CMK (cell line): ENCODE results near the gene ACBD6.

Source experiments
- DNase-seq: peaks from one replicate; pipeline ENCODE4 v3.0.0-alpha.2; 2010; ENCODE audit warnings: low read depth

ACBD6 gene

DNA sequence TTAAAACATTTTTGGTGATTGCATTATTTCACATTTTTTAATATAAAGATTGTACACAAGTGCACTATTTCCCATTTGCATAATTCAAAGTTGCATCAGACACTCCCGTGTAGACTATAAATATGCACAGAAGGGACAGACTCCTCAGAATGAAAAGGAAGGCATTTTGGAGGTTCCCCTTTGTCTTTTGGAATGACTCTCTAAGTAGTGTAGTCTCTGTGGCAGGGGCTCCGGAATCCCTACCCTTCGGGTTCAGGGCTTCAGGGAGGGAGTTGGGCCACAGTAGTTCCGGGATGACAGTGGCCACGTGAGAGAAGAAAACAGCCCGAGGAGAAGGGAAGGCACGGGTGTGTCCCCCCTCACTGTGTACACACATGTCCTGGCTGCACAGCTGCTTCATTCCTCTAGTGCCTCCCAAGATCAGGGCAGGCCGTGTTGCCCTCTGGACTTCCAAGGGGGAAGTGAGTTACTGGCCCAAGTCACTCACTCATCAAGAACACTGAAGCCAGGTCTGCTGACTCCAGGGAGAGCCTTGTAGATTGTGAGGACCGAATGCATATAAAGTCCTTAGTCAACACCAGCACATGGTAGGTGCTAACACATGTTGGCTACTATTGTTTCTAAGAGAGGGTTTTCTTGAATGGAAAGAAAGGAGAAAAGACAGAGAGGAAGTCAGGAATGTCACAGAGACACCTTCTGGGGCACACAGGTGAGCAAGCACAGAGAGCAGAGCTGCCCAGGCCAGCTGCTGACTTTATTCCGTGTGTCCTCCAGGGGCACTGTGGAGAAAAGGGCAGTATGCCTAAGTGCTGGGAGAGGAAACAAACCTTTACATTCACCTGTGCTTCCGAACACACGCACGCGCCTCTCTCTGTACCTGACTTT lies 232.5 kb downstream of the ACBD6 start:
- no peak for DNase-seq

DNA sequence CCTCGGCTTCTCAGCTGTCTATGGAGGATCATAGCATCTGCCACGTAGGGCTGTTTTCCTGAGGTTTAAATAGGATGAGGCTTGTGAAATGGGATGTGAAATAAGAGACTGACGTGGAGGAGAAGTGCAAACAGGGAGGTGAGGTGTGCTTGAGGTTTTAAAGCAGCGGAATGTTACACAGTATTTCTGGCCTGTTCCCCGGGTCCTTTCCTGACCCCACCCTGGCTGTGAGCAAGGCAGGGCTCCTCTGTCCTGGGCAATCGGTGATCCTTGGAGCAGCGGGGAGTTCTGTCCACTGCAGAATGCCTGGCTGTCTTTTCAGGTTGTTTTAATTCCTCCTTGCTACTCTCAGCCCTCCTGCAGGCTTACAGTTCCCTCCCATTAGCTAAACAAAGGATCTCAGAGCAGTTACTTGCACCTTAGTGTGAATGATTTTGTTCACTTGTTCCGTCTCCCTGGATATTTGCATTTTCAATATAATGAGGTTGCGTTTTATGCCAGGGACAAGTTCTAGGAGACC lies 233.8 kb downstream of the ACBD6 start:
- DNase-seq = no peak

DNA sequence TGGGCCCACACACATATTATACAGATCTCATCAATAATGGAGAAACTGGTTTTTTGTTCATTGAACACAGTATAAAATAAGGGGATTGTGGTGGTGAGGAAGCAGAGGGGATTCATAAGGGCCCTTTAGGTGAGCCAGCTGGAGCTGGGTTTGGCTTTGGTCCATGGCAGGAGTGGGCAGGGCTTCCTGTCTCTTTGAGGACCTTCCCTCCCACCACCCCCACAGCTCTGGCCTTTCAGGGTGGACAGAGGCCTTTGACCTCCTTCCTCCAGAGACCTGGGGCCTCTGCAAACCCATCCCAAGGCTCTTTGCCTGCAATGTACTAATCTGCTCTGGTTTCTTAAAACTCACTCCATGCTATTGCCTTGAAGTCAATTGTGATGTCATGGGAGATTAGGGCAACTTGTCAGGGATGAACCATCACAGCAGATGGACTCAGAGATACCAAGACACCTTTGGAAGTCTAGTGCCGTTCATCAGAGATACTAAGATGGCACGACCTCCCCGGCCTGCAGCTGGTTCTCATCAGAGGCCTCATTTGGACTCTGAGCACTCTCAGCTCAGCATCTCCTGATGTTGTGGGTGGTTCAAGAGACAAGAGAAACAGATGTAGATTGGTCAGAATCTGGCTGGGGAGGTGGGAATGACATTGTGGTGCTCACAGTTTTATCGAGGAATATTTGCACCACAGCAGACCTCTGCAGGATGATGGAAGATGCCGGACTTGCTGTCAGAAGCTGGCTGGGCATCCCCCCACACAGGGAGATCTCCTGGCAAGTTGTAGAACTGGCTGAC lies 234.4 kb downstream of the ACBD6 start:
- DNase-seq = no peak

DNA sequence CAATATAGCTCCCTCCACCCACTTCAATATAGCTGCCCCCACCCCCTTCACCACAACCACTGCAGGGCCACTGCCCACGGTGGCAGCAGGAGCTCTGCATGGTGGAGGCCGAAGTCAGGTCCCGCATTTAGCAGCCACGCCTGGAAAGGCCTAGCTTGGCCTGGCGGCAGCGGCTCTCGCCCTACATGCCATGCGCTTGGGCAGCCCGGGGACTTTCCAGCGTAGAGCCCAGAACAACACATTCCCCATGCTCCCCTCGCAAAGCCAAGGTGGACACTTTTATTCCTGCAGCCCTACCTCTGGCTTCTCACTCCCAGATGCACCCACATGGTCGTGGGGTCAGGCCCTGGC lies 235.2 kb downstream of the ACBD6 start:
- no peak for DNase-seq

DNA sequence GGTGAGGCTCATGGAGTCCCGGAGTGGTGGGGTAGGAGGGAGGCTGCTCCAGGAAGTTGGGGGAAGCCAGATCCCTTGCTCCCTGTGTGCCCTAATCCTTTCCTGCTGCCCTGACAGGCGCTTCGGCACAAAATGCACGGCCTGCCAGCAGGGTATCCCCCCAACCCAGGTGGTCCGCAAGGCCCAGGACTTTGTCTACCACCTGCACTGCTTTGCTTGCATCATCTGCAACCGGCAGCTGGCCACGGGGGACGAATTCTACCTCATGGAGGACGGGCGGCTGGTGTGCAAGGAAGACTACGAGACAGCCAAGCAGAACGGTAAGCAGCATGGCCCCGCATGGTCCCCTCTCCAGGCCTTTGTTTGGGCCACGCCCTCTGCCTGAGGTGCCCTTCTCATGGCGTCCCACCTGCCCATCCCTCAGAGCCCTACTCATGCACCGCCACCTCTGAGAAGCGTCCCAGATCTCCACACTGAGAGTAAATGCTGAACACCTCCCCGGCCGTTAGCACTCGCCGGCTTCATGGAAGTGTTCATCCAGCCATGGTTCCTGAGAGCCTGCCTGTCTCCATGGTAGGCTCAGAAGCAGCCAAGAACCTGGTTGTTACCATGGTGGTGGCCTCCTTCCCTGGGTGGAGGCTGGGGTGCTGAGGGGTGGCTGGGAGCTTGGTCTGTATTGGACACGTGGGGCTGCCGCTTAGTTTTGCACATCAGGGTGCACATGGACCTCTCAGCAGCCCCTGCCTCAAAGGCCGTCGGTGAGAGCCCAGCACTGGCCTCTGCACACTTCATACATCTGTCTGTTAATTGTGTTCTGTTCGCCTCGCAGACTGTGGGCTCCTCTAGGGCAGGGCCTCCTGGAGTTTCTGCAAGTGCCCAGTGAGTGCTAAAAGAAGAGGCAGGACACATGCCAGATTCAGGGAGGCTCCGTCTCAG lies 235.8 kb downstream of the ACBD6 start:
- DNase-seq = no peak

DNA sequence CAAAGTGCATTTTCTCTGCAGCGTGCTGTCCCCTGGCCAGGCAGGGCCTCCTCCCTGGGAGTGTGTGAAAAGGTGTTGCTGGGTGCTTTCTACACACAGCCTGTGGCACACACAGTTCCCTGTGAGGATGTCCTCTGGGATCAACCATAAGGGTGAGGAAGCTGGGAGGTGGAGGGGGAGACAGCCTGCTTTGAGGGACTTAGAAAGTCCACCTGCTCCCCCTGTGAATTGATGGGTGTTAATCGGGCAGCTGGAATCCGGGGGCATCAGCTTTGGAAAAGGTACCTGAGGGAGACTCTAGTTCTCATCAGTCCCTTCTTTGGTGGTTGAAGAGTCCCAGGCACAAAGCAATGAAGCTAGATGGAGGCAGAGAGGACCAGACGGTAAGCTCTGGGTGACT lies 236.5 kb downstream of the ACBD6 start:
- no peak for DNase-seq

DNA sequence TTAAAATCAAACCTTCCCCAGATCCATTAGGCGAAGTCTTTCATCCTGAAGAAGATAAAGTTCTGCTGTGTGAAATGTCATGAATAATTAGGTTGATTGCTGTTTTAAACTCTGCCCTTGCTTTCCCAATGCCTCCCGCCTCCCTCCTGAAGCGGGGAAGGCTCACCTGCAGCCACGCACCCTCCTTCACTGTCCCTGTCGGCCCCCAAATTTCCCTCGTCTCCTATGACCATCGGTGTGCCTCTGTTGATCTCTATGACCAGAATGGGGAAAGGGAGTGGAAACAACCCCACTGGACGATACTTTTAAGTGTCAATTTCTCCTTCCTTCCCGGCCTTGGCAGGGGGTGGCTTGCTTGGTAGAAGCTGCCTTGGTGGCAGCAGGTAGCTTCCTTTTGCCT lies 237.2 kb downstream of the ACBD6 start:
- no peak for DNase-seq

DNA sequence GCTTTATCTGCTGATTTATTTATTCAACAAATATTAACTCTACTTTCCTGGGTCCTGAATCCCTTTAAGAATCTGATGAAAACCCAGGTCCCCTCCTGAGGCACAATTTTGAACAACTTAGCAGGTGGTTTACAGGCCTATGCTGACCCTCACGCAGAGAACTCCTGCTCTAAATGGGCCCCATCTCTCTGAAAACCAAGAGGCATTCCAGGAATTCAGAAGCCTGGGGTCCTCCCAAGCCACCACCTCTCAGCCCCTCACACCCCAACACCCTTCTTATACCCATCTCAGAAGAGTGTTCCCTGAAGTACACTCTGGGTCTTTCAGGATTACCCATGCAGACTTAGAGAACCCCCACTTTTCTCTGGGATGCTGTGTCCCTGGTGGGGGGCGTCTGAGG lies 237.8 kb downstream of the ACBD6 start:
- DNase-seq = no peak

DNA sequence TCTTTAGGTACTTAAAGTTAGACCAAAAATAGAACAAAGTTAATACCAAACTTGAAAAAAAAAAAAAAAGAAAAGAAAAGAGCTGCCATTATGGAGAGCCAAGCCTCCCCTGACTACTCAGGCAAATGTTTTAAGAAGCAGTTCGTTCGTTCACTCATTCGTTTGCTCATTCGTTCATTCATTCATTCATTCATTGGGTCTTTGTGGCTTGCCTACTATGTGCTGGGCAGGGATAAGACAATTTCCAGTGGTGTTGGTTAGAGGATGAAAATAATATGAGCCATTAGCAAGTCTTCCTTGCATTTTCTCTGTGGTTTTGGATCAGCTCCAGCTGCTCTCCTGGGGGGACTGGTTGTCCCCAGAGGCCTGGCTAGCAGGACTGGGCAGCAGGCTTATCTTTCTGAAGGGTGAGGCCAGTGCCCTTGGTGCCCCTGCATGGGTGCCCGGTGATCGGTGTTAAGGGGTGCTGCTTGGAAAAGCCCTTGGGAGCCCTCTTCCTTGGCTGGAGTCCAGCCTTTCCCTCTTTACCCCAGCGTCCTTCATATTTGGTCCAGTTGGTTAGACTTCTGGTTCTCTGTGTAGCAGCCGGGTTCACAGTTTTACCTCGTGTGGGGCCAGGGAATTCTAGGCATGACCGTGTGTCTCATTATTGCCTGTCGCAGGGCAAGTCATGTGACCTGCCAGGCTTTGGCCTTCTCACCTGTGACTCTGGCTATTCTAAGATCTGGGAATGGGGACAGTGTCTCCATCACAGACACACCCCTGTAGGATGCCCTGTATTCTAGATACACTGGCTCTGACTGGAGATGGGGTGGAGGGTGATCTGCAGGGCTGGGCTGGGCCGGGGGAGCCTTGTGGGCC lies 239.5 kb downstream of the ACBD6 start:
- no peak for DNase-seq

DNA sequence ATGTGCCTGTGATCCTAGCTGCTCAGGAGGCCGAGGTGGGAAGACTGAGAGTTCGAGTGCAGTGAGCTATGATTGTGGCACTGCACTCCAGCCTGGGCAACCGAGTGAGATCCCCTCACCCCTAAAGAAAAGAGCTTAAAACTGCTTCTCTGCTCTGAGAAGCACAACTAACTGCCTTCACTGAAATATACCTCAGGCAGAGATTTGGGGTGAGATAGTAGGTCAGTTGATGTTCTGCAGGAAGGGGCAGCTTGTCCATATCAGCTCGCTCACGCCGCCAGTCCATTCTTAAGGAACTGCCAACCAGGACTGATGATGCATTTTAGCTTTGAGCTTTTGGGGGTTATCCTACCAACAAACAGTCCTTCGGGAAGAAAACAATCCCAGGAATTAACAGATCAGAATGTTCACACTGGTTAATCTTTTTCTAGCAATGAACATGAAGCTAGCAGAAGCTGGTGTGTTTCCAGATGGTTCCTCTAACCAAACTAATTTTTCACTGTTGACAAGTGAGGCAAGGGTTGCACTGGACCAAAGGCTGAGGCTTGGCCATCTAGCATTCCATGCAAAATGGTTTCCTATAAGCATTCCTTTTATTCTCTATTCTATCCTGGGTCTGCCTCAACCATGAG lies 240.7 kb downstream of the ACBD6 start:
- DNase-seq = no peak

DNA sequence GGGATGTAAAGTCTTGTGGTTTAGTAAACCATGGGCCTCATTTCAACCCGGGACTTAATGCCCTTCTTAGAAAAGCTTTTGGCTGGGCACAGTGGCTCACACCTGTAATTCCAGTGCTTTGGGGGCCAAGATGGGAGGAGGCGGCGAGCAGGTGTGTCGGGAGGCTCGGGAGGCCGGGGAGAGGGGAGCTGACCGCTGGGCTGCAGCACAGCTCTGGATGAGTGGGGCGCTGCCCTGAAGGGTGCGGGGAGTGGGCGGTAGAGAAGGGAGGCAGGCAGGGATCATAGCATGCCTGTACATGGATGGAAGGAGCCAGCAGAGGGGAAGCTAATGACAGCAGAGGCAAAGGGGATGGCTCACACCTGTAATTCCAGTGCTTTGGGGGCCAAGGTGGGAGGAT lies 241.3 kb downstream of the ACBD6 start:
- DNase-seq = no peak

DNA sequence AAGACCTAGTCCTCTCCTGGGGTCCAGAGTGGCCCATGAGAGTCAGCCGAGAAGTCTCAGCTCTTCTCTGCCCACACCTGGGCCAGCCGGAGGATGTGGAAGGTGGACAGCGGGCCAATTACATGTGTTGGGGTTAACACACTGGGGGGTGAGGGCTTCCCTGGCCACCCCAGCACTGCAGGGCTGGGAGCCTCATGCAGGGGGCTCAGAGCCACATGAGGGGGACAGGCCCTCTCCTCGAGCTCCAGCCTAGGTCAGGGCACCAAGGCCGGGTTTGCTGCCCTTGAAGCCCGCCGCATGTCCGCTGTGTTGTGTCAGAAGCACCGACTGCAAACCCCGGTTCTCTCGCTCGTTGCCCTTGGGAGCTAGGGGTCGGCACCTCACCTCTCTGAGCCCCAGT lies 241.8 kb downstream of the ACBD6 start:
- no peak for DNase-seq

DNA sequence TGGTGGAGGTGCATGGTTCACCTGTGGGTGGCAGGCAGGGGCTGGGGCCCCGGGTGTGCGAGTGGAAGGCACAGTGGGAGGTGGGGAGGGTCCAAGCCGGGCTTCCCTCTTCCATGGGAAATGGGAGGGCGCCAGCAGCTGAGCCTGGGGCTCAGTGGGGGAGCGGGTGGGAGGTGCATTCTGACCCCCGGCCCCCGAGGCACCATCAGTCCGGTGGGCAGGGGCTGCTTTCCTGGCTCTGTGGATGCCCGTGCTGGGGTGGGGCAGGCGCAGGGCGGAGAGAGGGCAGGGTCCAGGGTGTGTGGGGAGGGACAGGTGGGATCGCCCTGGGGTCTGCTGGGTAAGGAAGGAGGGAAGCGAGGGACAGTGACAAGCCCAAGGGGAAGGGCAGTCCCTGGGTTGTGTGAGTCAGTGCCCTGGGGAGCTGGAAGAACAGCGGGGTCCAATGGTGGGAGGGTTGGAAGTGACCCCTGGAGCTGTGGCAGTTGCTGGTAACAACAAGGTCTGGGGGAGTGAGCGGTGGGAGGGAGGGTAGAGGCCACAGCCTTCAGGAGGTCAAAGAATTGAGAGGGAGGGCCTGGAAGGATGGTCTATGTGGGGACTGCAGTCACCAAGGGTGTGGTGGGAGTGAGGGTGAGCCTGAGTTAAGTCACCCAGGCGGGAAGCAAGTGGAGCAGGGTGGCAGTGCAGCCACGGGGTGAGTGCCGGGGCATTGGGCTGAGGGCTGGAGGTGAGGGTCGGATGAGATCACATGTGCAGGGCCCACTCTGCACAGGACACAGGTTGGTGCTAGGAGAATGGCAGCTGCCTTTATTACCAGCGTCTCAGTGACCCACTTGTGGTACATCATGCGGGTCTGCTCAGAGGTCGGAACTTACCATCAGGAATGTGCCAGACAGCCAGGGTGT lies 242.7 kb downstream of the ACBD6 start:
- no peak for DNase-seq

DNA sequence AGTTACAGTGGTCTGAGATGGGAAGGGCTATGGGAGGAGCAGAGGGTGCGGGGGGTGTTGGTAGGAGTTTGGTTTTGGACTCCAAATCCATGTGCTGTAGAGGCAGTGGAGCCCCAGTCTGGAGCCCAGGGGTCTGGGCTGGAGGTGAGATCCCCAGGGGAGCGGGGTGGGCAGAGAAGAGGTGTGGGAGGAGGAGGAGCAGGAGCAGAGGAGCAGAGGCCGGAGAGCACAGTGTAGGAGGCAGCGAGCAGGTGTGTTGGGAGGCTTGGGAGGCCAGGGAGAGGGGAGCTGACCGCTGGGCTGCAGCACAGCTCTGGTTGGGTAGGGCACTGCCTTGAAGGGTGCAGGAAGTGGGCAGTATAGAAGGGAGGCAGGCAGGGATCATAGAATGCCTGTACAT lies 243.4 kb downstream of the ACBD6 start:
- DNase-seq = no peak

DNA sequence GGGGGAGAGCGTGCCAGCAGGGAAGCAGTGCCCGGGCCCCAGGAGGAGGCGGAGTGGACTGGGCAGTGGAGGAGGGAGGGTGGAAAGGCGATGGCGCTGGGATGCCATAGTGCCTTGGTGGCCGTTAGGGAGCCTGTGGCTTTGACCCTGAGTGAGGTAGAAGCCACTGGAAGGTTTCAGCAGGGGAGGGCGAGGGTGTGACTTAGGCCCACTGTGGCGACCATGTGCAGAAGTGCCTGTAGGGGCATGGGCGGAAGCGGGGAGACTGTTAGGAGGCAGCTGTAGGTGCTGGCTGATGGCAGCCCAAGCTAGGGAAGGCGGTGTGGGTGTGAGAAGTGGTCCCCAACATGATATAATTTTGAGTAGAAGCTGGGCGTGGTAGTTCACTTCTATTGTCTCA lies 244.1 kb downstream of the ACBD6 start:
- DNase-seq = no peak

DNA sequence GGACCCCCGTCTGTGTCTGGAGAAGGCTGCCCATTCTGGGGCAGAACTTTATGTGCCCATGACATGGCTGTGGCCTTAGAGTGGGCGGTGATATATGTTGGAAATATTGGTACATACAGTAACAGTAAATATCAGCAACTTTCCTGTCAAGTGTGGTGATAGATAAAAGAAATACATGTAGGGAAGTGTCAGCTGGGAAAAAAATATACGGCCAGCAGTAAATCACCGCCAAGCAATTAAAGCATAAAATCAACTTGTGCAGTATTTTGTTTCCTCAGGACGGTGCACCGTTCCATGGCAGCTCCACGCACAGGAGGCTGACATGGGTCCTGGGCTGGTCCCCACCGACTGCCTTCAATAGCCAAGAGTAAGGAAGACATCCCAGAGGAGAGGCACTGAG lies 244.9 kb downstream of the ACBD6 start:
- no peak for DNase-seq

DNA sequence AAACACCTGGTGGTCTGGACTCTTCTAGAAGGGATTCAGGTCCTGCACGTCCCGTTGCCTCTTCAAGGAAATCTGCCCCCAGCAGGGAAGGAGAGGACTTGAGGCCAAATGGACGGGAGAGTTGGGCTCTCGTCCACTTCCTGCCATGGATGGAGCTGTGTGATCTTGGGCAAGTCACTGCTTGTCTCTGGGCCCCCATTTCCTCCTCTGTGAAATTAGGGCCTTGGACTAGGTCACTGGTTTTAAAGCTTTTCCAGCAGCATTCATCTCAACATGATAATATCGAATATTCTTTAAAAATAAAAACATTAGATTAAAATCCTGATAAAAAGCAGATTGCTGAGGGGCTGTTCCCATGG lies 245.4 kb downstream of the ACBD6 start:
- DNase-seq = no peak

DNA sequence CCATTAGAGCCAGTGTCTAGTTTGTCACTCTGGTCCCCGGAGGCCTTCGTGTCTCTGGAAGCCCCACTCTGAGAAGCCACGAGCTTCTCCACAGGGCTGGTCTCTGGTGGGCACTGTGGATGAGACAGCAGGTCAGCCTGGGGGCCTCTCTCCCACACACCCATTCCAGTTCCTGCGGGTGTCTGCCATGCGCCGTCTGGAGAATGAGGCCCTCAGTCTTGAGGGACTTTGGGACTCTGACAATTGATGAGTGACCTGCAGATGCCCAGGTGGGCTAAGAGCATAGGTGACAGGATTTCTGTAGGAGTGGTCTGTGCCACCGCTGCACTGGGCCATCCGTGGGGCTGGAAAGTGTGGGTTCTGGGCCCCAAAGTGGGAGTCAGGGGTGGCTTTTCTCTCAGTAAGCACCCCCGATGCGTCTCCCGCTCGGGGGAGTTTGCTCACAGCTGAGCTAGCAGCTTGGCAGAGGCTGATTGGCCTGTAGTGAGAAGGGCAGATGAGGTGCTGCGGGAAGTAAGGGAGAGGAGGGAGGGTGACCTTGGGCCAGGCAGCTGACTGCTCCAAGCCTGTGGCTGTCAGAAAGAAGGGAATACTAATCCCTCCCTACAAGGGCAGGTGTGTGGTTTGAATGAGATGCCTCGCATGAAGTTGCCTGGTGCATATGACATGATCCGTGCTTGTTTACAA lies 245.9 kb downstream of the ACBD6 start:
- no peak for DNase-seq
